IMR-90 (cell line): Measurements from ENCODE around the gene FLT3.

Experiments used
- BHLHE40 ChIP-seq: fragments of 150-350 bp; IDR thresholded peaks from 2 replicates; pipeline ENCODE4 v1.6.1; 2016; ENCODE audit warnings: mild to moderate bottlenecking, low read depth, low read length
- CHD1 ChIP-seq: IDR thresholded peaks from 2 replicates; pipeline ENCODE4 v1.6.1; 2012; ENCODE audit warnings: low read depth, low read length, improper control_type of control experiment
- MAFK ChIP-seq: IDR thresholded peaks from 2 replicates; pipeline ENCODE4 v1.6.1; 2012; ENCODE audit warnings: low read depth, low read length, improper control_type of control experiment
- MAZ ChIP-seq: IDR thresholded peaks from 2 replicates; pipeline ENCODE4 v1.6.1; 2012; ENCODE audit warnings: low read depth, mild to moderate bottlenecking, low read length, improper control_type of control experiment, moderate library complexity, borderline replicate concordance
- POLR2A ChIP-seq: IDR thresholded peaks from 2 replicates; pipeline ENCODE4 v1.6.1; 2012; ENCODE audit warnings: mild to moderate bottlenecking, low read depth, low read length
- RAD21 ChIP-seq: IDR thresholded peaks from 2 replicates; pipeline ENCODE4 v1.6.1; 2012; ENCODE audit warnings: low read length, improper control_type of control experiment
- TF ChIP-seq, protein P1 (sequence below): fragments of 150-350 bp; IDR thresholded peaks from 2 replicates; pipeline ENCODE4 v1.6.1; 2016; ENCODE audit warnings: low read depth, mild to moderate bottlenecking, low read length, moderate library complexity, borderline replicate concordance
- TF ChIP-seq, protein P2 (sequence below): conservative IDR thresholded peaks from 2 replicates; pipeline ENCODE4 v1.5.1; 2012; ENCODE audit warnings: mild to moderate bottlenecking, low read depth, low read length, improper control_type of control experiment

DNA sequence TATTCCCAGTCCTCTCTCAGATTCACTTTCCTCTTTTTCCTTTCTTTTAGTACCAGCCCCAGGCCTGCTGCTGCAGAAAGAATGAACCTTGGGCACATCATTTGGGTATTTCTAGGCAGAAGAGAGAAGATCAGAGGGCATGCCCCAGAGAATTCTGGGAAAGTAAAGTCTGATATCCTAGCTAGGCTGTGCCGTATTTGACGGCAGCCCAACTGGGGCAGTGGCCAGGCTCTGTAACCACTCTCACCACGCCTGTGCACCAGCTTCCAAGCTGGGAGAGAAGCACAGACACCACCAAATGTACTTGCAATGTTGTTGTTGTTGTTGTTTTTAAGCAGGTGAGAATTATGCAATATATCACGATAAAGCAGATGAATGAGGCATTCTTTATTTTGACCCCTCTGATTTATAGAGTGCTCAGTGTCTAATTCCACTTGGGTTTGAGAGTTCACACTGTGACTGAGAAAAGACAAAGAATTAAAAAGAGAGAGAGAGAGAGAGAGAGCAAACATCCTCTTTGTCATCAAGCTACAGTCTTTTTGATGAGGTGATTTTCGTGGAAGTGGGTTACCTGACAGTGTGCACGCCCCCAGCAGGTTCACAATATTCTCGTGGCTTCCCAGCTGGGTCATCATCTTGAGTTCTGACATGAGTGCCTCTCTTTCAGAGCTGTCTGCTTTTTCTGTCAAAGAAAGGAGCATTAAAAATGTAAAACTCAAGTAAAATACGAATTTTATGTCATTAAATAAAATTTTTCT, 72.6 kb downstream of the FLT3 start:
- TF ChIP-seq, protein P1, sequence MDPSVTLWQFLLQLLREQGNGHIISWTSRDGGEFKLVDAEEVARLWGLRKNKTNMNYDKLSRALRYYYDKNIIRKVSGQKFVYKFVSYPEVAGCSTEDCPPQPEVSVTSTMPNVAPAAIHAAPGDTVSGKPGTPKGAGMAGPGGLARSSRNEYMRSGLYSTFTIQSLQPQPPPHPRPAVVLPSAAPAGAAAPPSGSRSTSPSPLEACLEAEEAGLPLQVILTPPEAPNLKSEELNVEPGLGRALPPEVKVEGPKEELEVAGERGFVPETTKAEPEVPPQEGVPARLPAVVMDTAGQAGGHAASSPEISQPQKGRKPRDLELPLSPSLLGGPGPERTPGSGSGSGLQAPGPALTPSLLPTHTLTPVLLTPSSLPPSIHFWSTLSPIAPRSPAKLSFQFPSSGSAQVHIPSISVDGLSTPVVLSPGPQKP: no peak
- TF ChIP-seq, protein P2, sequence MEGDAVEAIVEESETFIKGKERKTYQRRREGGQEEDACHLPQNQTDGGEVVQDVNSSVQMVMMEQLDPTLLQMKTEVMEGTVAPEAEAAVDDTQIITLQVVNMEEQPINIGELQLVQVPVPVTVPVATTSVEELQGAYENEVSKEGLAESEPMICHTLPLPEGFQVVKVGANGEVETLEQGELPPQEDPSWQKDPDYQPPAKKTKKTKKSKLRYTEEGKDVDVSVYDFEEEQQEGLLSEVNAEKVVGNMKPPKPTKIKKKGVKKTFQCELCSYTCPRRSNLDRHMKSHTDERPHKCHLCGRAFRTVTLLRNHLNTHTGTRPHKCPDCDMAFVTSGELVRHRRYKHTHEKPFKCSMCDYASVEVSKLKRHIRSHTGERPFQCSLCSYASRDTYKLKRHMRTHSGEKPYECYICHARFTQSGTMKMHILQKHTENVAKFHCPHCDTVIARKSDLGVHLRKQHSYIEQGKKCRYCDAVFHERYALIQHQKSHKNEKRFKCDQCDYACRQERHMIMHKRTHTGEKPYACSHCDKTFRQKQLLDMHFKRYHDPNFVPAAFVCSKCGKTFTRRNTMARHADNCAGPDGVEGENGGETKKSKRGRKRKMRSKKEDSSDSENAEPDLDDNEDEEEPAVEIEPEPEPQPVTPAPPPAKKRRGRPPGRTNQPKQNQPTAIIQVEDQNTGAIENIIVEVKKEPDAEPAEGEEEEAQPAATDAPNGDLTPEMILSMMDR: no peak
- TF ChIP-seq CHD1 (no peak), MAZ (no peak), BHLHE40 (no peak), MAFK (no peak), POLR2A (no peak), RAD21 (no peak)
